Activated naive CD8-positive, alpha-beta T cell (primary cell): Measurements from ENCODE around the gene ITGAV.

ENCODE experiments used
- H3K27ac Mint-ChIP-seq: one replicate; pipeline ENCODE4 v1.8.0; 2021; ENCODE audit warnings: mixed read lengths
- H3K27me3 Mint-ChIP-seq: one replicate; pipeline ENCODE4 v1.8.0; 2021; ENCODE audit warnings: mixed read lengths
- H3K36me3 Mint-ChIP-seq: one replicate; pipeline ENCODE4 v1.8.0; 2021; ENCODE audit warnings: mixed read lengths
- H3K4me1 Mint-ChIP-seq: one replicate; pipeline ENCODE4 v1.8.0; 2021; ENCODE audit warnings: low read depth, mixed read lengths
- H3K4me3 Mint-ChIP-seq: one replicate; pipeline ENCODE4 v1.8.0; 2021; ENCODE audit warnings: mild to moderate bottlenecking, mixed read lengths
- H3K9me3 Mint-ChIP-seq: one replicate; pipeline ENCODE4 v1.8.0; 2021; ENCODE audit warnings: low read depth, mixed read lengths

The ITGAV gene

DNA sequence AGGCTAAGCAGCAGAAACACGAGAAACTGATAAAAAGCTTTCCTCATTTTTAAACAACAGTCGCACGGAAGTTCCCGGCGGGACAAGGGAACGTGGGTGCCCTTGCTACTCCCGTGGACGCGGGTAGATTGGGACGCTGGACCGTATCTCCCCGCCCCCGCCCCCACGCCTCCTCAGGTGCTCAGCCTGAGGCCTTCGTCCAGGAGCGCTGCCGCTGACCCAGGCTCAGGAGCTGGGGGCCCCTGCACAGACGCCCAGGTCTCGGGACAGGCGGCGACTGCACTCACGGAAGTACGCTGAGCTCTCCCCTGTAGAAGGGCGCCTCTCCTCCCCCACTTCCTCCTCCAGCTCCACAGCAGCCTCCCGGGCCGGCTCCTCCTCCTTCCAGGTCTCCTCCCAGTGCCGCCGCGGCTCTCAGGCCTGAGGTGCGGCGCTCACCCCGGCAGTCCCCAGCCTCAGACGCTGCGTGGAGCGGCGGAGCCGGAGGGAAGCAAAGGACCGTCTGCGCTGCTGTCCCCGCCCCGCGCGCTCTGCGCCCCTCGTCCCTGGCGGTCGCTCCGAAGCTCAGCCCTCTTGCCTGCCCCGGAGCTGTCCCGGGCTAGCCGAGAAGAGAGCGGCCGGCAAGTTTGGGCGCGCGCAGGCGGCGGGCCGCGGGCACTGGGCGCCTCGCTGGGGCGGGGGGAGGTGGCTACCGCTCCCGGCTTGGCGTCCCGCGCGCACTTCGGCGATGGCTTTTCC is at the start of gene ITGAV:
ITGAV (plus strand) TSS at position 445 of the 738 bp plus-strand sequence; CDS start at position 728, 283 bp downstream.
- no peaks in the 10 kb centered on the region for H3K27me3 Mint-ChIP-seq

DNA sequence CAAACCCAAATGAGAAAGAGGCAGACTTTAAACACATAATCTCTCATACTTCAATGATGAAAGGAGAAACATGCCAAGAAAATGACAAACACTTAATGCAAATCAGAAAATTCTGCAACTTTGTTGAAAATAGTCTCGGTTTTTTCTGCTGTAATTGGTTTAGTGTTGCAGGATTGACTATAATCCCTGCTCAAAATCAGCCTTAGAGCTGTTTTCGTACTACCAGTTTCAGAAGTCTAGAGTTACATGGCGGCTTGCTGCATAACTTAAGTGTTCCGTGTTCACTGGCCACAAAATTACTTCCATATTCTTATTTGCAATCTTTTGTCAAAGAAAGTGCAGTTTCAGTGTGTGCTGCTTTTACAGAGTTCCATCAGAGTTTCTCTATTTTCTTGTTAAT is 48.9 kb upstream of the ITGAV start:
- Mint-ChIP-seq H3K4me3 (no peak overlapping the region), H3K27ac (no peak overlapping the region), H3K4me1 (no peaks in the 10 kb centered on the region), H3K27me3 (peaks cover 9% of the 10 kb centered on the region), H3K9me3 (no peaks in the 10 kb centered on the region), H3K36me3 (no peaks in the 10 kb centered on the region)

More for the DNA sequence above, at the start of gene ITGAV:
- Mint-ChIP-seq H3K4me3 (peak within 1 kb of the TSS; percentile 91), H3K9me3 (no peaks in the 10 kb centered on the region), H3K27ac (peak within 1 kb of the TSS; percentile 85), H3K36me3 (no peaks in the 10 kb centered on the region), H3K4me1 (peaks cover 37% of the 10 kb centered on the region)

DNA sequence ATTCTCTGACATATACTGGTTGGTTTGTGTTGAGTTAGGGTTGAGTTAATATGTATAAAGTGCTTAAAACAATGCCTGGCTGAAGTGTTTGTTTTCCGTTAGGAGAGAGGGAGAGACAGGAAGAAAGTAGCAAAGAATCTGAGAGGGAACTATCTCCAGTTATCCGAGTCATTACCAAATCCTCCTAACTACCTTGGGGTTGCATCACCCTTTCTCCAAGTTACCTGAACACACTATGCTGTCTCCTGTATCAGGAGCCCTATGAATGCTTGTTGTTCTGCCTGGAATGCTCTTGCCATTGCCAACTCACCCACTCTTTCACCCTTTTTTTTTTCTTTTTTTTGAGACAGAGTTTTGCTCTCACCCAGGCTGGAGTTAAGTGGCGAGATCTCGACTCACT is 47.9 kb upstream of the ITGAV start:
- Mint-ChIP-seq H3K4me1 (no peaks in the 10 kb centered on the region), H3K27me3 (peaks cover 9% of the 10 kb centered on the region), H3K4me3 (no peak overlapping the region), H3K9me3 (no peaks in the 10 kb centered on the region), H3K36me3 (no peaks in the 10 kb centered on the region), H3K27ac (no peak overlapping the region)

DNA sequence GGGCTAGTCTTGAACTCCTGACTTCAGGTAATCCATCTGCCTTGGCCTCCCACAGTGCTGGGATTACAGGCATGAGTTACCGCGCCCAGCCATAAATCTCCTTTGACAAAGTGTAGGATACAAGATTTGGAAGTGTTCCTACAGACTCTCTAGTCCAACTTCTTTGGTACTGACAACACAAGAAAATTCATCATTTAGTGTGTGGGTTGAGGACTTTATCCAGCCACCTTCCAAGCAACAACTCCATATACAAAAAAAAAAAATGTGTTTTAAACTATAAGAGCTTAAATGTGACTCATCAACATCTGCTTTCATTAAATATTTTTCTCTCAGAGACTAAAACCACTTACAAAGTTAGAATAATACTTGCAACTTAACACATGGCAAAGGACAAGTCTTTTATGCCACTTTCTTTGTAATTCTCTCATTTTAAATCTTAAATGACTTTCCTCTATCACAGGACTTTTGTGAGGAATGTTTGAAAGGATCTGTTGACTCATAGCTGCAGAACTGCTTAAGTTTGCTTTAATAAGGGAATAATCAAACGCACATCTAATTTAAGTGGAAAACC is 46.2 kb upstream of the ITGAV start:
- no peaks in the 10 kb centered on the region for H3K36me3 Mint-ChIP-seq
- H3K27ac Mint-ChIP-seq, result no peak overlapping the region
- H3K27me3 Mint-ChIP-seq, result peaks cover 4% of the 10 kb centered on the region
- no peaks in the 10 kb centered on the region for H3K4me1 Mint-ChIP-seq
- H3K4me3 Mint-ChIP-seq, result no peak overlapping the region
- H3K9me3 Mint-ChIP-seq, result no peaks in the 10 kb centered on the region

- Mint-ChIP-seq H3K9me3 (no peaks in the 10 kb centered on the region), H3K36me3 (no peaks in the 10 kb centered on the region), H3K4me1 (no peaks in the 10 kb centered on the region), H3K27ac (no peak overlapping the region), H3K27me3 (peaks cover 4% of the 10 kb centered on the region), H3K4me3 (no peak overlapping the region)
Observed at GRCh38 chr2:186544255-186544675, 45.6 kb upstream of the ITGAV start.

- H3K36me3 Mint-ChIP-seq, result no peaks in the 10 kb centered on the region
- no peak overlapping the region for H3K27ac Mint-ChIP-seq
Observed at GRCh38 chr2:186546846-186547245, 43.0 kb upstream of the ITGAV start.

GRCh38 chr2:186551323-186552050 is 38.4 kb upstream of the ITGAV start:
- Mint-ChIP-seq H3K9me3 (no peaks in the 10 kb centered on the region), H3K4me1 (no peaks in the 10 kb centered on the region), H3K27me3 (peaks cover 2% of the 10 kb centered on the region), H3K27ac (no peak overlapping the region), H3K4me3 (no peak overlapping the region), H3K36me3 (no peaks in the 10 kb centered on the region)

More at GRCh38 chr2:186546846-186547245, 43.0 kb upstream of the ITGAV start:
- Mint-ChIP-seq H3K4me1 (no peaks in the 10 kb centered on the region), H3K9me3 (no peaks in the 10 kb centered on the region), H3K4me3 (no peak overlapping the region), H3K27me3 (peaks cover 3% of the 10 kb centered on the region)

DNA sequence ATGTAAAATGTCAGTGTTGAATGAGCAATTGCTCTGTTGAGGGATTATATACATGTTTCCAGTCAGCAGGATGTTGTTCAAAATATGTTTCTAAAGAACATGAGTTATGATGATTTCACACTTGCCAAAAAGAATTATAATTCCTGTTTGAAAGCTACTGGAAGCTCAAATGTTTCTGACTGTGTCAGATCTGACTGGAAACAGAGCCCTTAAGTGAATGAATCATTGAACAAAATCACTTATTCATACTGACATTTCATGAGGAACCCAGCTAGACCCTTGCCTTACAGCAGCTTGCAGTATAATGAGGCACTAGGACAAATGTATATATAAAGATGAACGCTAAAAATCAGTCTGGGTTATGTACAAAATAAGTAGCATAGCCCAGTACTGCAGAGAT is 35.4 kb upstream of the ITGAV start:
- Mint-ChIP-seq H3K27ac (no peak overlapping the region), H3K9me3 (no peaks in the 10 kb centered on the region), H3K4me1 (no peaks in the 10 kb centered on the region), H3K27me3 (peaks cover 2% of the 10 kb centered on the region), H3K4me3 (no peak overlapping the region), H3K36me3 (no peaks in the 10 kb centered on the region)

GRCh38 chr2:186554850-186555671 is 34.8 kb upstream of the ITGAV start:
- H3K4me1 Mint-ChIP-seq, result no peaks in the 10 kb centered on the region
- peaks cover 2% of the 10 kb centered on the region for H3K27me3 Mint-ChIP-seq
- H3K36me3 Mint-ChIP-seq, result no peaks in the 10 kb centered on the region
- no peaks in the 10 kb centered on the region for H3K9me3 Mint-ChIP-seq
- no peak overlapping the region for H3K27ac Mint-ChIP-seq
- H3K4me3 Mint-ChIP-seq, result no peak overlapping the region

GRCh38 chr2:186558512-186559276 is 31.2 kb upstream of the ITGAV start:
- Mint-ChIP-seq H3K27me3 (peaks cover 4% of the 10 kb centered on the region), H3K36me3 (peaks cover 2% of the 10 kb centered on the region), H3K27ac (no peak overlapping the region), H3K4me1 (no peaks in the 10 kb centered on the region), H3K9me3 (no peaks in the 10 kb centered on the region), H3K4me3 (no peak overlapping the region)

GRCh38 chr2:186559370-186559769 is 30.5 kb upstream of the ITGAV start:
- peaks cover 2% of the 10 kb centered on the region for H3K36me3 Mint-ChIP-seq
- no peaks in the 10 kb centered on the region for H3K9me3 Mint-ChIP-seq
- no peak overlapping the region for H3K4me3 Mint-ChIP-seq
- H3K27me3 Mint-ChIP-seq, result peaks cover 4% of the 10 kb centered on the region
- no peaks in the 10 kb centered on the region for H3K4me1 Mint-ChIP-seq
- no peak overlapping the region for H3K27ac Mint-ChIP-seq

- H3K27ac Mint-ChIP-seq, result no peak overlapping the region
- H3K4me3 Mint-ChIP-seq, result no peak overlapping the region
- peaks cover 2% of the 10 kb centered on the region for H3K36me3 Mint-ChIP-seq
- no peaks in the 10 kb centered on the region for H3K4me1 Mint-ChIP-seq
- peaks cover 4% of the 10 kb centered on the region for H3K27me3 Mint-ChIP-seq
- H3K9me3 Mint-ChIP-seq, result no peaks in the 10 kb centered on the region
Observed at GRCh38 chr2:186559848-186560247, 30.0 kb upstream of the ITGAV start.

GRCh38 chr2:186560254-186560653 is 29.6 kb upstream of the ITGAV start:
- H3K4me1 Mint-ChIP-seq, result no peaks in the 10 kb centered on the region
- H3K9me3 Mint-ChIP-seq, result no peaks in the 10 kb centered on the region
- no peak overlapping the region for H3K27ac Mint-ChIP-seq
- peaks cover 4% of the 10 kb centered on the region for H3K27me3 Mint-ChIP-seq
- no peak overlapping the region for H3K4me3 Mint-ChIP-seq
- H3K36me3 Mint-ChIP-seq, result peaks cover 2% of the 10 kb centered on the region
